Neural cell (in vitro differentiated cells): ENCODE measurements around the gene TELO2. TPM values are rescaled to one million over a fixed set of nuclear protein-coding genes. Genes with fewer than 3 reads are reported as not detected.

ENCODE experiments used
- H2AFZ ChIP-seq: fragments of 200-600, 300-800 bp; sonication (generic), shearing (Covaris generic); 2 replicates; pipeline ENCODE4 v1.6.0; 2014; ENCODE audit warnings: low read depth, mild to moderate bottlenecking, antibody characterized with exemption, low read length, moderate library complexity
- H3F3A ChIP-seq: fragments of 200-600 bp; shearing (Covaris generic); 2 replicates; pipeline ENCODE4 v1.6.1; 2016; ENCODE audit warnings: mild to moderate bottlenecking, moderate library complexity, mixed read lengths, antibody characterized with exemption, low read length; ENCODE audit not compliant: insufficient read depth, poor library complexity, severe bottlenecking
- H3K27ac ChIP-seq: fragments of 200-600, 300-800 bp; sonication (generic), shearing (Covaris generic); 2 replicates; pipeline ENCODE4 v1.5.1; 2014; ENCODE audit warnings: mild to moderate bottlenecking, low read length, moderate library complexity
- H3K27me3 ChIP-seq: fragments of 300-800, 200-600 bp; sonication (generic), shearing (Covaris generic); 2 replicates; pipeline ENCODE4 v1.6.0; 2014; ENCODE audit warnings: mild to moderate bottlenecking, low read depth, low read length, moderate library complexity; ENCODE audit not compliant: insufficient read depth
- H3K36me3 ChIP-seq: fragments of 300-800, 200-600 bp; sonication (generic), shearing (Covaris generic); 2 replicates; pipeline ENCODE4 v1.5.1; 2014; ENCODE audit warnings: mild to moderate bottlenecking, antibody characterized with exemption, low read length, moderate library complexity; ENCODE audit not compliant: insufficient read depth
- H3K4me2 ChIP-seq: fragments of 300-800, 200-600 bp; sonication (generic), shearing (Covaris generic); 2 replicates; pipeline ENCODE4 v1.6.0; 2014; ENCODE audit warnings: mild to moderate bottlenecking, low read length
- H3K4me3 ChIP-seq: fragments of 300-800, 200-600 bp; sonication (generic), shearing (Covaris generic); 2 replicates; pipeline ENCODE4 v1.5.1; 2014; ENCODE audit warnings: mild to moderate bottlenecking, low read length, moderate library complexity
- H3K79me2 ChIP-seq: fragments of 200-600 bp; shearing (Covaris generic); replicated peaks from 2 replicates; pipeline ENCODE4 v1.6.0; 2014; ENCODE audit warnings: mild to moderate bottlenecking, low read length, moderate library complexity; ENCODE audit not compliant: insufficient read depth
- H3K9ac ChIP-seq: fragments of 300-800, 200-600 bp; sonication (generic), shearing (Covaris generic); 2 replicates; pipeline ENCODE4 v1.6.1; 2016; ENCODE audit warnings: mild to moderate bottlenecking, low read length, mixed read lengths
- H3K9me2 ChIP-seq: fragments of 200-600 bp; shearing (Covaris generic); 2 replicates; pipeline ENCODE4 v1.6.1; 2016; ENCODE audit warnings: mild to moderate bottlenecking, low read length, mixed read lengths; ENCODE audit not compliant: insufficient read depth
- H3K9me3 ChIP-seq: fragments of 200-600, 300-800 bp; sonication (generic), shearing (Covaris generic); 2 replicates; pipeline ENCODE4 v1.6.1; 2016; ENCODE audit warnings: mild to moderate bottlenecking, mixed run types, low read length, moderate library complexity, mixed read lengths
- H4K20me1 ChIP-seq: fragments of 200-600 bp; shearing (Covaris generic); 2 replicates; pipeline ENCODE4 v1.6.1; 2016; ENCODE audit warnings: mild to moderate bottlenecking, mixed run types; ENCODE audit not compliant: insufficient read depth
- EP300 ChIP-seq: fragments of 450-650 bp; conservative IDR thresholded peaks from 2 replicates; pipeline ENCODE4 v1.6.1; 2014; ENCODE audit warnings: antibody characterized with exemption, mild to moderate bottlenecking, moderate library complexity; ENCODE audit not compliant: poor library complexity, severe bottlenecking
- EZH2 ChIP-seq: fragments of 200-600, 300-800 bp; shearing (Covaris generic), sonication (generic); IDR thresholded peaks from 2 replicates; pipeline ENCODE4 v1.6.1; 2014; ENCODE audit warnings: antibody characterized with exemption, low read length, borderline replicate concordance, mild to moderate bottlenecking; ENCODE audit not compliant: insufficient read depth, poor library complexity, severe bottlenecking
- MXI1 ChIP-seq: fragments of 450-650 bp; conservative IDR thresholded peaks from 2 replicates; pipeline ENCODE4 v1.6.1; 2014; ENCODE audit warnings: antibody characterized with exemption, mild to moderate bottlenecking; ENCODE audit not compliant: poor library complexity, severe bottlenecking
- POLR2AphosphoS5 ChIP-seq: IDR thresholded peaks from 2 replicates; pipeline ENCODE4 v1.6.1; 2012
- RAD21 ChIP-seq: fragments of 450-650 bp; conservative IDR thresholded peaks from 2 replicates; pipeline ENCODE4 v1.6.1; 2014; ENCODE audit warnings: antibody characterized with exemption, mild to moderate bottlenecking, moderate library complexity
- SMC3 ChIP-seq: fragments of 450-650 bp; conservative IDR thresholded peaks from 2 replicates; pipeline ENCODE4 v1.6.1; 2014; ENCODE audit warnings: antibody characterized with exemption, mild to moderate bottlenecking, moderate library complexity; ENCODE audit not compliant: poor library complexity
- TAF1 ChIP-seq: IDR thresholded peaks from 2 replicates; pipeline ENCODE4 v1.6.1; 2012; ENCODE audit warnings: low read depth
- polyA plus RNA-seq: library from polyadenylated mRNA; depleted of rRNA; stranded (reverse); fragments of >200 nt; gene quantifications from 2 replicates; pipeline ENCODE4 v1.2.3, GENCODE V29; 2014
- TF ChIP-seq, protein P1 (sequence below): fragments of 450-650 bp; IDR thresholded peaks from 2 replicates; pipeline ENCODE4 v1.5.1; 2014; ENCODE audit warnings: antibody characterized with exemption, mild to moderate bottlenecking, moderate library complexity; ENCODE audit not compliant: poor library complexity, severe bottlenecking
- TF ChIP-seq, protein P2 (sequence below): IDR thresholded peaks from 2 replicates; pipeline ENCODE4 v1.6.1; 2012; ENCODE audit warnings: borderline replicate concordance

Gene TELO2
- polyA plus RNA-seq, 1 donor from 2014 or later, result 50.4 TPM

DNA sequence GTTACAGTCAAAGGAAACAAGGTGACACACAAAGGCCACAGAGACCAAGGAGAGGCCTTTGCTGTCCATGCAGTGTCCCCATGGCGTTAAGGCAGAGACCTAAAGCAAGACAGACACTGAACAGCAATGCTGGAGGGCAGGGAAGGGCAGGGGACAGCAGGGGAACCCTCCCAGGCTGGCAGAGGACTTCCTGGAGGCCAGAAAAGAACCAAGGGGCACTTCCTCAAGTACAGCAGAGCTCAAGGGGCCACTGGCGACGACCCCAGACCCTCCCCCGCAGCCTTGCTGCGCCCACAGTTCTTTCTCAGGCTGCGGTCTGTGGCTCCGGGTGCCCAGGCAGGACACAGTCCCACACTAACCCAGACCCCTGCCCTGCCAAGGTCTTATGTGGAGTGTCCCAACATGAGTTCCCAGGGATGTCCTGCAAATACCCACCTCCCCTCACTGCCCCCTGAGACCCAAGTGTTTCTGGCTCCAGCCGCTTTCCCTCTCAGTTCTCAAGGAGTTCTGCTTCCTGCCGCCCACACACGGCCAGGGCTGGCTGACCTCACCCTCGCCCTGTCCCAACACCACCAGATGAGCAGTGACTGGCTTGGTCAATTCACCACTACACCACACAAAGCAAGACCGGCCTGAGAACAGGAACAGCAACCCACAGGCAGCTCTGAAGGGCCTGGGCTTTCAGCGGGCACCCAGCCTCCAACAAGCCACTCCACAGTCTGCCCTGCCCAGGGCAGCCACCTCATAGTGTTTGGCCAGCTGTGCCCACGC is 22.5 kb upstream of the TELO2 start:
- Histone ChIP-seq H3K9me3 (no peaks in the 10 kb centered on the region), H3K9ac (no peak overlapping the region), H3K9me2 (no peaks in the 10 kb centered on the region), H2AFZ (no peak overlapping the region), H3K79me2 (peaks cover 17% of the 10 kb centered on the region), H3K27me3 (no peaks in the 10 kb centered on the region), H3K36me3 (no peaks in the 10 kb centered on the region), H3K27ac (no peak overlapping the region), H3K4me2 (no peak overlapping the region), H4K20me1 (no peaks in the 10 kb centered on the region), H3F3A (no peaks in the 10 kb centered on the region), H3K4me3 (no peak overlapping the region)
- TF ChIP-seq, protein P1, sequence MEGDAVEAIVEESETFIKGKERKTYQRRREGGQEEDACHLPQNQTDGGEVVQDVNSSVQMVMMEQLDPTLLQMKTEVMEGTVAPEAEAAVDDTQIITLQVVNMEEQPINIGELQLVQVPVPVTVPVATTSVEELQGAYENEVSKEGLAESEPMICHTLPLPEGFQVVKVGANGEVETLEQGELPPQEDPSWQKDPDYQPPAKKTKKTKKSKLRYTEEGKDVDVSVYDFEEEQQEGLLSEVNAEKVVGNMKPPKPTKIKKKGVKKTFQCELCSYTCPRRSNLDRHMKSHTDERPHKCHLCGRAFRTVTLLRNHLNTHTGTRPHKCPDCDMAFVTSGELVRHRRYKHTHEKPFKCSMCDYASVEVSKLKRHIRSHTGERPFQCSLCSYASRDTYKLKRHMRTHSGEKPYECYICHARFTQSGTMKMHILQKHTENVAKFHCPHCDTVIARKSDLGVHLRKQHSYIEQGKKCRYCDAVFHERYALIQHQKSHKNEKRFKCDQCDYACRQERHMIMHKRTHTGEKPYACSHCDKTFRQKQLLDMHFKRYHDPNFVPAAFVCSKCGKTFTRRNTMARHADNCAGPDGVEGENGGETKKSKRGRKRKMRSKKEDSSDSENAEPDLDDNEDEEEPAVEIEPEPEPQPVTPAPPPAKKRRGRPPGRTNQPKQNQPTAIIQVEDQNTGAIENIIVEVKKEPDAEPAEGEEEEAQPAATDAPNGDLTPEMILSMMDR, result no peak

DNA sequence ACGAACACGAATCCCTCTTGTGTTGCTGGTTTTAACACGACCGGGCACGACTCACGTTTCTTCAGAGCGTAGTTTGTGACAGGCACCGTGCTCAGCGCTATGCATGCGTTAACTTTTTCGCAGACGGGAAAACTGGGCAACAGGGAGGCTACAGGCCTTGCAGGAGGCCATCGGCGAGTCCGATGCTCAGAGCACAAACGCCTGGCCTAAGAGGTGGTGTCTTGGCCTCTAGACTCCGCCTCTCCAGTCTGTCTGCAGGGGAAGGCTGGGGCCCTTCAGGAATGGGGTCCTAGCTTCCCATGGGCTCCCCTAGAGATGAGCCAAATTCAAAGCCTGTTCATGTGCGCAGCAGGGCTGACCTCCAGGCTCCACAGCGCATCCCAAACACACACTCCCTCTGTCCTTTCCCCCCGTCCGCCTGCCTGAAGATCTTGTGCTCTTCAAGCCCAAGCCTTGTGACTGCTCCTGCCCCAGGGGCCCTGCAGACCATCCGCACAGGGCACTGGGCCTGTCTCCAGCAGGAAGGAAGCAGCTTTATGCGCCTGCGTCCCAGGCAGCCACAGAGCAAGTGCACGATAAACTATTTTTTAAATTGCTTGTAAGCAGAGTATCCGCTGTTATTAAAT is 21.5 kb upstream of the TELO2 start:
- no peak for TF ChIP-seq EZH2
- TF ChIP-seq POLR2AphosphoS5, result no peak
- TF ChIP-seq TAF1, result no peak
- TF ChIP-seq RAD21, result no peak
- no peak for TF ChIP-seq MXI1
- TF ChIP-seq, protein P1, result no peak
- TF ChIP-seq, protein P2, sequence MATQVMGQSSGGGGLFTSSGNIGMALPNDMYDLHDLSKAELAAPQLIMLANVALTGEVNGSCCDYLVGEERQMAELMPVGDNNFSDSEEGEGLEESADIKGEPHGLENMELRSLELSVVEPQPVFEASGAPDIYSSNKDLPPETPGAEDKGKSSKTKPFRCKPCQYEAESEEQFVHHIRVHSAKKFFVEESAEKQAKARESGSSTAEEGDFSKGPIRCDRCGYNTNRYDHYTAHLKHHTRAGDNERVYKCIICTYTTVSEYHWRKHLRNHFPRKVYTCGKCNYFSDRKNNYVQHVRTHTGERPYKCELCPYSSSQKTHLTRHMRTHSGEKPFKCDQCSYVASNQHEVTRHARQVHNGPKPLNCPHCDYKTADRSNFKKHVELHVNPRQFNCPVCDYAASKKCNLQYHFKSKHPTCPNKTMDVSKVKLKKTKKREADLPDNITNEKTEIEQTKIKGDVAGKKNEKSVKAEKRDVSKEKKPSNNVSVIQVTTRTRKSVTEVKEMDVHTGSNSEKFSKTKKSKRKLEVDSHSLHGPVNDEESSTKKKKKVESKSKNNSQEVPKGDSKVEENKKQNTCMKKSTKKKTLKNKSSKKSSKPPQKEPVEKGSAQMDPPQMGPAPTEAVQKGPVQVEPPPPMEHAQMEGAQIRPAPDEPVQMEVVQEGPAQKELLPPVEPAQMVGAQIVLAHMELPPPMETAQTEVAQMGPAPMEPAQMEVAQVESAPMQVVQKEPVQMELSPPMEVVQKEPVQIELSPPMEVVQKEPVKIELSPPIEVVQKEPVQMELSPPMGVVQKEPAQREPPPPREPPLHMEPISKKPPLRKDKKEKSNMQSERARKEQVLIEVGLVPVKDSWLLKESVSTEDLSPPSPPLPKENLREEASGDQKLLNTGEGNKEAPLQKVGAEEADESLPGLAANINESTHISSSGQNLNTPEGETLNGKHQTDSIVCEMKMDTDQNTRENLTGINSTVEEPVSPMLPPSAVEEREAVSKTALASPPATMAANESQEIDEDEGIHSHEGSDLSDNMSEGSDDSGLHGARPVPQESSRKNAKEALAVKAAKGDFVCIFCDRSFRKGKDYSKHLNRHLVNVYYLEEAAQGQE, result no peak
- TF ChIP-seq SMC3, result no peak
- TF ChIP-seq EP300, result no peak
- no peaks in the 10 kb centered on the region for H3K36me3 ChIP-seq
- no peak overlapping the region for H3K9ac ChIP-seq
- no peaks in the 10 kb centered on the region for H3K9me3 ChIP-seq
- no peak overlapping the region for H3K27ac ChIP-seq
- H3K79me2 ChIP-seq, result peaks cover 17% of the 10 kb centered on the region
- H3K4me3 ChIP-seq, result no peak overlapping the region
- H3K4me2 ChIP-seq, result no peak overlapping the region
- H4K20me1 ChIP-seq, result no peaks in the 10 kb centered on the region
- H3K9me2 ChIP-seq, result no peaks in the 10 kb centered on the region
- H2AFZ ChIP-seq, result no peak overlapping the region
- H3K27me3 ChIP-seq, result no peaks in the 10 kb centered on the region
- H3F3A ChIP-seq, result no peaks in the 10 kb centered on the region
